ENCODE results near the gene RSPH10B2.
"Not testable (repeated sequence)": the region's sequence is repeated elsewhere in the genome, so short reads cannot be mapped to it uniquely, and the experiment has no call there.

RSPH10B2 gene

GRCh38 chr7:6843654-6844053 is 89.8 kb downstream of the RSPH10B2 start:
- DNase-seq, result not testable (repeated sequence)

GRCh38 chr7:6845971-6846449 is 92.1 kb downstream of the RSPH10B2 start:
- not testable (repeated sequence) for DNase-seq

- DNase-seq, result not testable (repeated sequence)
Observed at GRCh38 chr7:6847751-6848150, 93.8 kb downstream of the RSPH10B2 start.
